Measurements from ENCODE around the gene BEST2. TPM values are rescaled to one million over a fixed set of nuclear protein-coding genes. Genes with fewer than 3 reads are reported as not detected.

Gene BEST2
- polyA plus RNA-seq, 1 donor from 2014 or later = not detected

DNA sequence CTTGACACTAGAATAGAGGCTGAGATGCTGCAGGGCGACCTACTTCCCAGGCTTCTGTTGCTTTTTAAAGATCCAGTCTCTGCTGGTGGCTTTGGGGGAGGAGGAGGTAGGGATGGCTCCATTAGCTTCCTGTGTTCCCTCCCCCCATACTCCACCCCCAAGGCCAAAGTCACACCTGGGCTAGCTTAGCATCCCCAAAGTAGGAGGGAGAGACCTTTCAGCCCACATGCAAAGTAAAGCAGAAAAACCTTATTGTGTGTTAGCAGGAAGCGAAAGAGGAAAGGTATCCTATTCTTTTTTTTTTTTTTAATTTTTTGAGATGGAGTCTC is 24.6 kb upstream of the BEST2 start:
- H3K9me2 ChIP-seq (ENCODE audit: insufficient read depth, low read length) = no peaks in the 10 kb centered on the region
- H3K79me2 ChIP-seq (replicated peaks; ENCODE audit: insufficient read depth, low read length) = peaks cover 9% of the 10 kb centered on the region
- TF ChIP-seq POLR2AphosphoS5 (IDR thresholded peaks at IDR 0.05) = no peak
- no peak for TF ChIP-seq SMC3 (conservative IDR thresholded peaks at IDR 0.05; ENCODE audit: poor library complexity)
- no peak for TF ChIP-seq MXI1 (conservative IDR thresholded peaks at IDR 0.05; ENCODE audit: poor library complexity, severe bottlenecking)
- TF ChIP-seq TAF1 (IDR thresholded peaks at IDR 0.05; ENCODE audit: low read depth) = no peak
- TF ChIP-seq, protein P1, sequence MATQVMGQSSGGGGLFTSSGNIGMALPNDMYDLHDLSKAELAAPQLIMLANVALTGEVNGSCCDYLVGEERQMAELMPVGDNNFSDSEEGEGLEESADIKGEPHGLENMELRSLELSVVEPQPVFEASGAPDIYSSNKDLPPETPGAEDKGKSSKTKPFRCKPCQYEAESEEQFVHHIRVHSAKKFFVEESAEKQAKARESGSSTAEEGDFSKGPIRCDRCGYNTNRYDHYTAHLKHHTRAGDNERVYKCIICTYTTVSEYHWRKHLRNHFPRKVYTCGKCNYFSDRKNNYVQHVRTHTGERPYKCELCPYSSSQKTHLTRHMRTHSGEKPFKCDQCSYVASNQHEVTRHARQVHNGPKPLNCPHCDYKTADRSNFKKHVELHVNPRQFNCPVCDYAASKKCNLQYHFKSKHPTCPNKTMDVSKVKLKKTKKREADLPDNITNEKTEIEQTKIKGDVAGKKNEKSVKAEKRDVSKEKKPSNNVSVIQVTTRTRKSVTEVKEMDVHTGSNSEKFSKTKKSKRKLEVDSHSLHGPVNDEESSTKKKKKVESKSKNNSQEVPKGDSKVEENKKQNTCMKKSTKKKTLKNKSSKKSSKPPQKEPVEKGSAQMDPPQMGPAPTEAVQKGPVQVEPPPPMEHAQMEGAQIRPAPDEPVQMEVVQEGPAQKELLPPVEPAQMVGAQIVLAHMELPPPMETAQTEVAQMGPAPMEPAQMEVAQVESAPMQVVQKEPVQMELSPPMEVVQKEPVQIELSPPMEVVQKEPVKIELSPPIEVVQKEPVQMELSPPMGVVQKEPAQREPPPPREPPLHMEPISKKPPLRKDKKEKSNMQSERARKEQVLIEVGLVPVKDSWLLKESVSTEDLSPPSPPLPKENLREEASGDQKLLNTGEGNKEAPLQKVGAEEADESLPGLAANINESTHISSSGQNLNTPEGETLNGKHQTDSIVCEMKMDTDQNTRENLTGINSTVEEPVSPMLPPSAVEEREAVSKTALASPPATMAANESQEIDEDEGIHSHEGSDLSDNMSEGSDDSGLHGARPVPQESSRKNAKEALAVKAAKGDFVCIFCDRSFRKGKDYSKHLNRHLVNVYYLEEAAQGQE (IDR thresholded peaks at IDR 0.05; ENCODE audit: borderline replicate concordance) = no peak
- TF ChIP-seq EZH2 (IDR thresholded peaks at IDR 0.05; ENCODE audit: borderline replicate concordance, insufficient read depth, low read length, poor library complexity, severe bottlenecking) = no peak
- no peak for TF ChIP-seq RAD21 (conservative IDR thresholded peaks at IDR 0.05)
- no peak for TF ChIP-seq EP300 (conservative IDR thresholded peaks at IDR 0.05; ENCODE audit: poor library complexity, severe bottlenecking)
- TF ChIP-seq, protein P2, sequence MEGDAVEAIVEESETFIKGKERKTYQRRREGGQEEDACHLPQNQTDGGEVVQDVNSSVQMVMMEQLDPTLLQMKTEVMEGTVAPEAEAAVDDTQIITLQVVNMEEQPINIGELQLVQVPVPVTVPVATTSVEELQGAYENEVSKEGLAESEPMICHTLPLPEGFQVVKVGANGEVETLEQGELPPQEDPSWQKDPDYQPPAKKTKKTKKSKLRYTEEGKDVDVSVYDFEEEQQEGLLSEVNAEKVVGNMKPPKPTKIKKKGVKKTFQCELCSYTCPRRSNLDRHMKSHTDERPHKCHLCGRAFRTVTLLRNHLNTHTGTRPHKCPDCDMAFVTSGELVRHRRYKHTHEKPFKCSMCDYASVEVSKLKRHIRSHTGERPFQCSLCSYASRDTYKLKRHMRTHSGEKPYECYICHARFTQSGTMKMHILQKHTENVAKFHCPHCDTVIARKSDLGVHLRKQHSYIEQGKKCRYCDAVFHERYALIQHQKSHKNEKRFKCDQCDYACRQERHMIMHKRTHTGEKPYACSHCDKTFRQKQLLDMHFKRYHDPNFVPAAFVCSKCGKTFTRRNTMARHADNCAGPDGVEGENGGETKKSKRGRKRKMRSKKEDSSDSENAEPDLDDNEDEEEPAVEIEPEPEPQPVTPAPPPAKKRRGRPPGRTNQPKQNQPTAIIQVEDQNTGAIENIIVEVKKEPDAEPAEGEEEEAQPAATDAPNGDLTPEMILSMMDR (IDR thresholded peaks at IDR 0.05; ENCODE audit: poor library complexity, severe bottlenecking) = no peak
- no peak overlapping the region for H3K4me2 ChIP-seq (ENCODE audit: low read length)
- H3F3A ChIP-seq (ENCODE audit: insufficient read depth, low read length, poor library complexity, severe bottlenecking) = peaks cover 5% of the 10 kb centered on the region
- H3K36me3 ChIP-seq (ENCODE audit: insufficient read depth, low read length) = no peaks in the 10 kb centered on the region
- H3K27ac ChIP-seq (ENCODE audit: low read length) = no peak overlapping the region
- no peaks in the 10 kb centered on the region for H4K20me1 ChIP-seq (ENCODE audit: insufficient read depth)
- no peak overlapping the region for H3K4me3 ChIP-seq (ENCODE audit: low read length)
- no peaks in the 10 kb centered on the region for H3K27me3 ChIP-seq (ENCODE audit: insufficient read depth, low read depth, low read length)
- H2AFZ ChIP-seq (ENCODE audit: low read depth, low read length) = no peak overlapping the region
- H3K9ac ChIP-seq (ENCODE audit: low read length) = no peak overlapping the region
- H3K9me3 ChIP-seq (ENCODE audit: low read length) = no peaks in the 10 kb centered on the region

GRCh38 chr19:12727745-12728433 is 23.7 kb upstream of the BEST2 start:
- peaks cover 4% of the 10 kb centered on the region for H3F3A ChIP-seq (ENCODE audit: insufficient read depth, low read length, poor library complexity, severe bottlenecking)
- TF ChIP-seq, protein P1 (IDR thresholded peaks at IDR 0.05; ENCODE audit: borderline replicate concordance) = no peak
- TF ChIP-seq EP300 (conservative IDR thresholded peaks at IDR 0.05; ENCODE audit: poor library complexity, severe bottlenecking) (no peak), MXI1 (conservative IDR thresholded peaks at IDR 0.05; ENCODE audit: poor library complexity, severe bottlenecking) (no peak), POLR2AphosphoS5 (IDR thresholded peaks at IDR 0.05) (no peak), SMC3 (conservative IDR thresholded peaks at IDR 0.05; ENCODE audit: poor library complexity) (no peak), RAD21 (conservative IDR thresholded peaks at IDR 0.05) (no peak), EZH2 (IDR thresholded peaks at IDR 0.05; ENCODE audit: borderline replicate concordance, insufficient read depth, low read length, poor library complexity, severe bottlenecking) (no peak), TAF1 (IDR thresholded peaks at IDR 0.05; ENCODE audit: low read depth) (no peak)
- TF ChIP-seq, protein P2 (IDR thresholded peaks at IDR 0.05; ENCODE audit: poor library complexity, severe bottlenecking) = no peak
- H3K9me2 ChIP-seq (ENCODE audit: insufficient read depth, low read length) = no peaks in the 10 kb centered on the region
- H4K20me1 ChIP-seq (ENCODE audit: insufficient read depth) = no peaks in the 10 kb centered on the region
- no peaks in the 10 kb centered on the region for H3K36me3 ChIP-seq (ENCODE audit: insufficient read depth, low read length)
- H3K9ac ChIP-seq (ENCODE audit: low read length) = no peak overlapping the region
- no peak overlapping the region for H2AFZ ChIP-seq (ENCODE audit: low read depth, low read length)
- no peaks in the 10 kb centered on the region for H3K9me3 ChIP-seq (ENCODE audit: low read length)
- peaks cover 19% of the 10 kb centered on the region for H3K79me2 ChIP-seq (replicated peaks; ENCODE audit: insufficient read depth, low read length)
- H3K4me2 ChIP-seq (ENCODE audit: low read length) = no peak overlapping the region
- no peaks in the 10 kb centered on the region for H3K27me3 ChIP-seq (ENCODE audit: insufficient read depth, low read depth, low read length)
- no peak overlapping the region for H3K4me3 ChIP-seq (ENCODE audit: low read length)
- no peak overlapping the region for H3K27ac ChIP-seq (ENCODE audit: low read length)

All from neural cell (in vitro differentiated cells).